HG03159 (cell line): Measurements from ENCODE around the gene VWA8.
"Not testable (repeated sequence)": the region's sequence is repeated elsewhere in the genome, so short reads cannot be mapped to it uniquely, and the experiment has no call there.

Experiments used
- ATAC-seq: cut with Tn5 transposase; IDR thresholded peaks from one replicate; pipeline ENCODE4 v1.9.1; 2021; ENCODE audit warnings: mild to moderate bottlenecking, moderate library complexity; ENCODE audit not compliant: unreplicated experiment

The VWA8 gene

GRCh38 chr13:41624041-41624440 lies 336.9 kb downstream of the VWA8 start:
- no peak for ATAC-seq

GRCh38 chr13:41622432-41623429 lies 338.2 kb downstream of the VWA8 start:
- no peak for ATAC-seq

DNA sequence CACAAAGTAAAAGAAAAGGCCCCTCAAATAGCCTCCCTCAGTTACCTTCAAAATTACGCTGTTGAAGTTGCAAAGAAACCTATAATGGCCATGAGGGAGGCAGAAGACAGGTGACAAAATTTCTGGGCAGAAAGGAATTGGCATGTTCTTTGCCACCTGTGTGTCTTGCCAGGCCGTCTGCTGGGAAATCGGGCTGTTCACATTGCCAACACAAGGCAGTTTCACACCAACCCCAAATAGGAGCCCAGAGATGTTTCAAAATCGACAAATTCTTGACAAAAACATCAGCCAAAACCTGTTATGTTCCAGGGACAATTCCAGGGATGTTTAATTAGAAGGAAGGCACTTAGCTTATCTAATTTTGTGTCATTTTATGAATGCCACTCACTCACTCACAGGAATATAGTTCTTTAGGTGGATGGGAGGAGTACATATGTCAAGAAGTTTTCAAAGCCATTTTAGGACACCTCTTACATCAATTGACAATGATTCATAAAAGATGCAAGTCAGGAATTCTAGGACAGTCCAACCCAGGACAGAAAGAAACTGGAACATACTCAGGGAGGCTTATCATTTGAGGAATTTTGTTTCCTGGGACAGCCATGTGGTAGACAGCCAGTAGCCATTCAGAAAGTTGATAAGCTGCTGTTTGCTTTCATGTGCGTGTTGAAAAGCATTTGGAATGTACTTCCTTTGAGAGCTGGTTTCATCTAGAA lies 339.0 kb downstream of the VWA8 start:
- no peak for ATAC-seq

GRCh38 chr13:41617633-41618032 lies 343.3 kb downstream of the VWA8 start:
- not testable (repeated sequence) for ATAC-seq

- ATAC-seq, result no peak
These were observed 344.8 kb downstream of the VWA8 start for GRCh38 chr13:41616151-41616550.

DNA sequence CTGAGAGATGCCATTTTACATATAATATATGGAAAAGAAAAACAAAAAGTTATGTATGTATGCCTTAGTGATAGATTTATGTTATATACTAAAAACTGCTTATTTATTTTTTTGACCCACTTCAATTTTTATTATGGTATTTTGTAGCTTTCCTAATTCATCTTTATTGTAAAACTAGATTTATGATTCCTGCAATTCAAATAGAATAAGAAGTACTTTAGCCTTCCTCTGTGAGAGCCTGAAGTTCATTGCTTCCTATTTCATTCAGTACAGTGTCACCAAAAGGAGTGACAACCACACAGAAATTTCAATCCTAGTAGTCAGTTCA lies 345.4 kb downstream of the VWA8 start:
- ATAC-seq, result no peak

DNA sequence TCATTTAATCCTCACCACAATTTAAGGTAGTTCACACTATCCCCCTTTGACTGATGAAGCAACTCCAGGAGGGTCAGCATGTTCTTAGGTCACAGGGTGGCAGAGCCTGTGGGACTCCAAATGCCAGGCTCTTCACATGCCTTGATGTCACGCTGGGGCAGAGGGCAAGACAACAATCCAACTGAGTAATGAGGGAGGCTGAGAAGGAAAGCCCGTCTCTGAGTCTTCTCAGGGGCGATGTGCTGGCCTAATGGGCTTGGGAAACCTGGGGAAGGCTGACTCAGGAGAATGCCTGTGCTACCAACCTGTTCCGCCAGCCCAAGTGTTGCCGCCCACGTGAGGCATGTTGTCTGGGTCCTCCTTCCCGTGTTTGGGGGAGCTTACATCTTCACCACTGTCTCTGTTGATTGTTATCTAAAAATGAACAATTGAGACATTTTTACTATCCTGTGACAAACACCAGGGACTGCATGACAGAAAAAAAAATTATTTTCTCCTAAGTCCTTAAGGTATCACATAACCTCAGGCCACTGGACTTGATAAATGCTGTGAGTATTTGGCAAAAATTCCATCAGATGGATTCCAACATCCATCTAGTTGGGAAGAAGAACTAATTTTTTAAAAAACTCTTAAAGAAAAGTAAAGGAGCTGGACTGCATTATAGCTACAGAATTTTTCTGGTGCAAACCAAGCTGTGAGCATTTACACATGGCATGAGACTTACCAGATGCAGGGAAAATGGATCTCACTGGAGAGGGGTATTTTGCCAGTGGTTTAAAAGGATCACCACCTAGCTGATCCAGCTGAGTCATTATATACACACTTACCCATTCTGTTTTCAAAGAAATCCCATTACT lies 346.0 kb downstream of the VWA8 start:
- ATAC-seq, result no peak

GRCh38 chr13:41613984-41614661 lies 346.8 kb downstream of the VWA8 start:
- ATAC-seq, result no peak

DNA sequence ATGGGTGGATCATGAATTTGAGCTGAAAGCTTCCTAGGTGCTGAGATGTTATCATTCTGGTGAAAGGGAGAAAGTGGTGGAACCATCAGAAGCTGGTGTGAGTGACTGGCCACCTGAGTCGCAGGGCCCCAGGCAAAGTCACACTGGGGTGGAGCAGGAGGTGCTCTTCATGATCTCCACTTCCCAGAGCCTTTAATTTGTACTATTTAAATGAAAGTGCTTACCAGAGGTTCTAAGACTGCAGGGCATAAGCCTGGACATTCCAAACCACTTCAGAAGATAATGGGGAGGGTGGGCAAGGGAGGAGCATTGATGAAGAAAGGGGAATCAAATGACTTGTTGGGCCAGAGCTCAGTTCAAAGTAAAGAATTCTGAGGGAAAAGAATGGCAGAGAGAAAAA lies 347.4 kb downstream of the VWA8 start:
- ATAC-seq, result no peak

- ATAC-seq, result no peak
These were observed 349.5 kb downstream of the VWA8 start for GRCh38 chr13:41611385-41611784.

DNA sequence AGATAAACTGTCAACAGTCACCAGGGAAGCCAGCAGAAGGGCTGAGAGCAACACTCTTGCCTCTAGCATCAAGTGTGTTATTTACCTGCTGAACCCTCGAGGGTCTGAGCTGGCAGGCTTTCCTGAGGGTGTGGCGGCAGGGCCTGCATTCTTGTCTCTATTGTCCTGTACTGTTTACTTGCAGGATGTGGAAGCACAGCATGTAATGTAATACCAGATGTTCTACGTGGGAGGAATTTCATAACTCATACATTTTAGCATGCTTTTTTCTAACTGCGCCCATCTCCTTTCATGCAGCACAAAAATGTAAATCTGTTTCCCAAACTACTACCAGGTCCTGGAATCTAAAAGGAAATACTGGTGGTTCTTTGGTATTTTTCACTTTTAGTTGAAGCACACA lies 350.5 kb downstream of the VWA8 start:
- ATAC-seq, result no peak

DNA sequence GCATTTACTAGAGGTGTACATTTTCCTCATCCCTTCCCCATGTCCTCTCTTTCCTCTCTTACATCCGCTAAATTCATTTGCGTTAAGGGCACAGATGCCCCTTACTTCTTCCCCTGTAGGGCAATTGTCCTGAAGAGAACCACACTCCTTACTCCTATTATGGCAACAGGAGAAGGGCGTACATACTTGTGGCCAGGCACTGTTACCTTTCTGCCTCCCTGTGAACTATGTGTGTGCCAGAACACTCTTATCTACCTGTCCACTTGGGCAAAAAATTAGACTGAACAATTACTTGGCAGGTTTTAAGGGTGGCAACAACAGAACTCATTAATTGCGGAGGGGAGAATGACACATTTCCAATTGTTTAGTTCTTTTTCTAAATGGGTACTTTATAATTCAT lies 351.1 kb downstream of the VWA8 start:
- no peak for ATAC-seq

GRCh38 chr13:41608839-41609177 lies 352.1 kb downstream of the VWA8 start:
- no peak for ATAC-seq

GRCh38 chr13:41608111-41608838 lies 352.6 kb downstream of the VWA8 start:
- ATAC-seq, result no peak

DNA sequence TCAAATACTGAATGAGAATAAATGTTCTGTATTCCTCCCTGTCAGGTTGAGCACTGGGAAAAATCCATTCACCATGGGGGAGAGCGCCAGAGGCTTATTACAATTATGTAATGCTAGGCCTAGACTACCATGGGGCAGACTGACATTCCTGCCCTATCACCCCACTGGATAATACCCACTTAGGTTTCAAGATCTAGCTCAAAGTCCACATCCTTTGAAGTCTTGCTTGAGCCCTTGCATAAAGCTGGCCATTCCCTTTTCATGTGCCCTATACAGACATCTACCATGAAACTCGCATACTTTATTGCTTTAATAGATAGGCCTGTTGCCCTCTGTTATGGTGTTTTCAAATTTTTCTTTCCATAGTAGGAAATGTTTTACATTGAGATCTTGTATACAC lies 354.3 kb downstream of the VWA8 start:
- no peak for ATAC-seq

GRCh38 chr13:41605319-41606285 lies 355.3 kb downstream of the VWA8 start:
- ATAC-seq, result no peak

DNA sequence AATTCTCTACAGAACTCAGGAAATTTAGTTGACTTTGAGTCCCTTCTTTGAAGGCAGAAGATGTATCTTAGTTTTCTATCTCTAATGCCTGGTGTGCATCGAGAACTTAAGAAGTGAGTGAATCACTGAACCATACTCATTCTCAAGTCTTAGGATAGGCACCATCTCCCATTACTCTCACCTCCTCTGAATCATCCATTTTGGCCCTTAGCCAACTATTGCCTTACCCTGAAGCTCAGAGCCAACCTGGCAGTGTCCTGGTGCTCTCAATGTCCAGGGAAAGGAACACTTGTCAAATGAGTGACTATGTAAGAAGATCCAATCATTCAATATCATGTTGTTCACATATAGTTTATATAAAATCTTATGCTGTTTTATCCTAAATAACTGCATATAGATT lies 357.0 kb downstream of the VWA8 start:
- no peak for ATAC-seq

DNA sequence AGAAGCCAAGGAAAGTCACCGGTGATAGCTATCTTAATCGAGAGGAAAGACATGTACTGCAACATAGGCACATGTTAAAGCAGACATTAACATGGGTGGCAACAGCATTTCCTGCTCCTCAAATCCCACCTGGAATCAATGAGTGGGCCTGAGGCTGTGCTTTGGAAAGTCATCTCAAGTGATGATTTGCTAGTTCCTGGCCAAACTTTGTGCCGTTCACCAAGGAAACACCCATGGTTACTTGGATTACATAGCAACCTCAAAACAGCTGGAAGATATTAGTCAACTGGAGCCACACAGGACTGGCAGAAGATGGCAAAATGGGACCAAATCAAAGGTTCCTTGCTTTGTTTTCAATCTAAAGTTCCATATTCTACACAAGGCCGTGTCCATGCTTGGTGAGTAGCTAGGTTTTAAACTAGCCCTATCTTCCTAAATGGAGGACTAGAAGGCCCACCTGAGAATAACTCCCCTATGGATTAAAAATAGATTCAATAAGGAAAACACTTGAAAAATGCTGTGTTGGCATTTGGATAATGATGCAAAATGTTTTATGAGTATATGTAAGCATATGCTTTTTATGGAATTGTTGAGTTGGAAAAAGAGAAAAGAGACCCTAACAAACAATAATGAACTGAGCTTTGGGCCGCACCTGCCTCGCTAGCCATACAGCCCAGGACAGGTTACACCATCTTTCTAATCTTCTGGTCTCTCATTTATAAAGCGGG lies 359.0 kb downstream of the VWA8 start:
- ATAC-seq, result no peak
